Measurements from ENCODE around the gene SERTAD4.

SERTAD4 gene

GRCh38 chr1:210207597-210208450, 24.8 kb upstream of the SERTAD4 start:
- WGBS, 2 experiments, result 95% methylated on average over 1 of the region's 2 CpGs
- Histone ChIP-seq H3K36me3 (ENCODE audit: control insufficient read depth, insufficient read depth, low read length) (no peaks in the 10 kb centered on the region), H3K9me3 (ENCODE audit: control insufficient read depth, low read length) (no peaks in the 10 kb centered on the region), H3K27me3 (ENCODE audit: control insufficient read depth, insufficient read depth, low read length, poor library complexity, severe bottlenecking) (no peaks in the 10 kb centered on the region), H3K4me3 (ENCODE audit: insufficient read depth, low read depth, low read length) (no peak overlapping the region), H3K4me1 (ENCODE audit: control insufficient read depth, insufficient read depth, low read length) (no peaks in the 10 kb centered on the region), H3K27ac (ENCODE audit: insufficient read depth, low read depth, low read length, poor library complexity, severe bottlenecking) (no peak overlapping the region)

DNA sequence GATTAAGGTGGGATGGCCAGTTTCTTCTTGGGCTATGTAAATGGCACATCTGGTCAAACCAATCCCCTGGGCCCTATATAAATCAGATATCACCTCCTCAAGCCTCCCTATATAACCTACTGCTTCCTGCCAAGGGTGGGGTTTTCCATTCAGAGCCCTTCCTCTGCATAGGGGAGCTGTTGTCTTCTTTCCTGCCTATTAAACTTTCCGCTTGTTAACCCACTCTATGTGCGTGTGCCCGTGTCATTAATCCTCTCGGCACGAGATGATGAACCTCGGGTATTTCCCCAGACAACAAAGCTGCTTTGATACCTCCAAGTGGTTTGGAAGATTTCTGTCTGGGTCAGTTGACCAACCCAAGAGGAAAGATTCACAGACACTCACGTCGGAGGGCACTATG, 19.3 kb upstream of the SERTAD4 start:
- Histone ChIP-seq H3K27ac (ENCODE audit: insufficient read depth, low read depth, low read length, poor library complexity, severe bottlenecking) (no peak overlapping the region), H3K4me1 (ENCODE audit: control insufficient read depth, insufficient read depth, low read length) (no peaks in the 10 kb centered on the region), H3K4me3 (ENCODE audit: insufficient read depth, low read depth, low read length) (no peak overlapping the region), H3K27me3 (ENCODE audit: control insufficient read depth, insufficient read depth, low read length, poor library complexity, severe bottlenecking) (no peaks in the 10 kb centered on the region), H3K36me3 (ENCODE audit: control insufficient read depth, insufficient read depth, low read length) (no peaks in the 10 kb centered on the region), H3K9me3 (ENCODE audit: control insufficient read depth, low read length) (no peaks in the 10 kb centered on the region)
- WGBS, 2 experiments, result 91 to 92% methylated on average over 6 to 8 of the region's 8 CpGs

DNA sequence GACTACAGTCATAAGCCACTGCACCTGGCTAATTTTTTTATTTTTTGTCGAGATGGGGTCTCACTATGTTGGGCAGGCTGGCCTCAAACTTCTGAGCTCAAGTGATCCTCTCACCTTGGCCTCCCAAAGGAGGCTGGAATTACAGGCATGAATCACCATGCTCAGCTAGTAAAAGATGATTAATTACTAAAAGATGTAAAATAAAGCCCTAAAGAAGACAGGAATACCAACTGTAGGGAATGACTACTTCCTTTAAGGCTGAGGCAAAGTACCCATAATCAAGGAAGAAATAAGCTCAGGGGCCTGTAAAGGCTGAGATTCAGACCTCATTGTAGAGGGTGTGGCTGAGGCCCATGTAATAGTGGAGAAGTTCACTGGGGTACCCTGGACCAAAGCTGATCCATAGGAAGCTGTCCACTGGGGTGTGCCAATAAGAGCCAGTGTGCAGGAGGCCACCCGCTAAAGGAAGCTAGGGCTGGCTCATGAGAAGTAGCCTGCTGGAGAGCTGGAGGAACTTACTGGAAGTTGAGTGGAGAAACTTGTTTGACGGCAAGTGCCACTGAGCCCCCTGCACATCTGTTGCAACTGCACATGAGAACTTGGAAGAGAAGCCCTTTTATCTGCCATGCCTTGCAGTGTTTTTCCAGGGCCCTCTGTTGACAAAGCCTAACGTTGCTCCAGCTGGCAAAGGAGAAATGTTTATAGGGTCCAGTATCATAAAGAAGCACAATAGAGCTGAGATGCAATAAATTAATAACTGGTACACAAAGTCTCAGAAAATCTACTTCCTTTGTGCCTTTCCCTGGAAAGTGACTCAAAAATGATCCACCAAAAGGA, 17.8 kb upstream of the SERTAD4 start:
- WGBS, 2 experiments, result 85 to 92% methylated on average over 4 of the region's 4 CpGs
- Histone ChIP-seq H3K4me3 (ENCODE audit: insufficient read depth, low read depth, low read length) (no peak overlapping the region), H3K27ac (ENCODE audit: insufficient read depth, low read depth, low read length, poor library complexity, severe bottlenecking) (no peak overlapping the region), H3K4me1 (ENCODE audit: control insufficient read depth, insufficient read depth, low read length) (no peaks in the 10 kb centered on the region), H3K36me3 (ENCODE audit: control insufficient read depth, insufficient read depth, low read length) (no peaks in the 10 kb centered on the region), H3K27me3 (ENCODE audit: control insufficient read depth, insufficient read depth, low read length, poor library complexity, severe bottlenecking) (no peaks in the 10 kb centered on the region), H3K9me3 (ENCODE audit: control insufficient read depth, low read length) (no peaks in the 10 kb centered on the region)

DNA sequence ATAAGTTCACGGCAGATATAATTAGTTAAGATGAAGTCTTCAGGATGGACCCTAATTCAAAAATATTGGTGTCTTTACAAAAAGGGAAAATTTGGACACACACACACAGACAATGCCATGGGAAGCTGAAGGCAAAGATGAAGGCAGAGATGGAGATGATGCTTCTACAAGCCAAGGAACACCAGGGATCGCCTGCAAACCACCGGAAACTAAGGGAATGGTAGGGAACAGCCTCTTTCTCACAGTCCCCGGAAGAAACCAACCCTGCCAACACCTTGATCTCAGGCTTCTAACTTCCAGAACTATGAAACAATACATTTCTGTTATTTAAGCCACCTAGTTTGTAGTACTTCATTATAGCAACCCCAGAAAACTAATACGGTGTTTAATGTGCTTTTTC, 15.1 kb upstream of the SERTAD4 start:
- Histone ChIP-seq H3K4me3 (ENCODE audit: insufficient read depth, low read depth, low read length) (no peak overlapping the region), H3K4me1 (ENCODE audit: control insufficient read depth, insufficient read depth, low read length) (peaks cover 3% of the 10 kb centered on the region), H3K27ac (ENCODE audit: insufficient read depth, low read depth, low read length, poor library complexity, severe bottlenecking) (no peak overlapping the region), H3K36me3 (ENCODE audit: control insufficient read depth, insufficient read depth, low read length) (no peaks in the 10 kb centered on the region), H3K9me3 (ENCODE audit: control insufficient read depth, low read length) (no peaks in the 10 kb centered on the region), H3K27me3 (ENCODE audit: control insufficient read depth, insufficient read depth, low read length, poor library complexity, severe bottlenecking) (no peaks in the 10 kb centered on the region)
- 88 to 92% methylated on average over 5 of the region's 5 CpGs for WGBS, 2 experiments

GRCh38 chr1:210218047-210218446, 14.5 kb upstream of the SERTAD4 start:
- Histone ChIP-seq H3K27me3 (ENCODE audit: control insufficient read depth, insufficient read depth, low read length, poor library complexity, severe bottlenecking) (no peaks in the 10 kb centered on the region), H3K4me1 (ENCODE audit: control insufficient read depth, insufficient read depth, low read length) (peaks cover 7% of the 10 kb centered on the region), H3K9me3 (ENCODE audit: control insufficient read depth, low read length) (no peaks in the 10 kb centered on the region), H3K4me3 (ENCODE audit: insufficient read depth, low read depth, low read length) (no peak overlapping the region), H3K27ac (ENCODE audit: insufficient read depth, low read depth, low read length, poor library complexity, severe bottlenecking) (no peak overlapping the region), H3K36me3 (ENCODE audit: control insufficient read depth, insufficient read depth, low read length) (no peaks in the 10 kb centered on the region)
- 89 to 91% methylated on average over 4 of the region's 4 CpGs for WGBS, 2 experiments

- Histone ChIP-seq H3K4me3 (ENCODE audit: insufficient read depth, low read depth, low read length) (no peak overlapping the region), H3K27ac (ENCODE audit: insufficient read depth, low read depth, low read length, poor library complexity, severe bottlenecking) (no peak overlapping the region)
- 55 to 57% methylated on average over 6 of the region's 6 CpGs for WGBS, 2 experiments
These were observed 10.1 kb upstream of the SERTAD4 start for GRCh38 chr1:210222340-210223006.

DNA sequence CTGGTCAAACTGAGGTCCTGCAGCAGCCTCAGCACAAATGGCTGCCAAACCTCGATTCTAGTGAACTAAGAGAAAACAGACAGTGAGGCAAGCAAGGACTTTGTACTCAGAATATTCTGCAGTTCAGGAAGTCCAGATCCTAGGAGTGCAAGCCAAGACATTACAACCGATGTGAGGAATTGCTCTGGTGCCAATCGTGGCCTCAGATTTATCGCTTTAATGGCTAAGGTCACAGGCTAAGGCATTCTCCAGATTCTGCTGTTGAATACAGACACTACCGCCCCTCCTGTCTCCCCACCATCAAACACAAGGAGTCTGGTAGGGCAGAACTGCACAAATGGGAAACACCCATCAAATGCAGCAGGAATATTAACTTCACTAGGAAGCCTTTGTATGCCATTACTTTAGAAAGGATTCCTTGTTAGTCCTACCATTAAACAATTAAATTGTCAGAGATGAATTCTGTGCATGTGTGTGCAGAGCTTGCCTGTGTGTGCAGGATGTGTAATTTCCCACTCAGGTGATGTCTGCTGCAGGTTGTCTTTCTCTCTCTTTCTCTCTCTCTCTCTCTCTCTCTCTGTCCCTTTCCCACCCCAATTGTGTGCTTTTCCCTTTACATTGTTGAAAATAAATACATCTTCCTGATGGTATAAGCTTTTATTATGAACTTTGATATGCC, 9.2 kb upstream of the SERTAD4 start:
- H3K27ac ChIP-seq (ENCODE audit: insufficient read depth, low read depth, low read length, poor library complexity, severe bottlenecking), result no peak overlapping the region
- peaks cover 7% of the 10 kb centered on the region for H3K4me1 ChIP-seq (ENCODE audit: control insufficient read depth, insufficient read depth, low read length)
- WGBS, 2 experiments, result 89 to 91% methylated on average over 5 of the region's 5 CpGs
- no peaks in the 10 kb centered on the region for H3K36me3 ChIP-seq (ENCODE audit: control insufficient read depth, insufficient read depth, low read length)
- H3K9me3 ChIP-seq (ENCODE audit: control insufficient read depth, low read length), result no peaks in the 10 kb centered on the region
- no peaks in the 10 kb centered on the region for H3K27me3 ChIP-seq (ENCODE audit: control insufficient read depth, insufficient read depth, low read length, poor library complexity, severe bottlenecking)
- H3K4me3 ChIP-seq (ENCODE audit: insufficient read depth, low read depth, low read length), result no peak overlapping the region

More at GRCh38 chr1:210222340-210223006, 10.1 kb upstream of the SERTAD4 start:
- H3K4me1 ChIP-seq (ENCODE audit: control insufficient read depth, insufficient read depth, low read length), result peaks cover 7% of the 10 kb centered on the region
- no peaks in the 10 kb centered on the region for H3K36me3 ChIP-seq (ENCODE audit: control insufficient read depth, insufficient read depth, low read length)
- no peaks in the 10 kb centered on the region for H3K9me3 ChIP-seq (ENCODE audit: control insufficient read depth, low read length)
- no peaks in the 10 kb centered on the region for H3K27me3 ChIP-seq (ENCODE audit: control insufficient read depth, insufficient read depth, low read length, poor library complexity, severe bottlenecking)

- Histone ChIP-seq H3K9me3 (ENCODE audit: control insufficient read depth, low read length) (no peaks in the 10 kb centered on the region), H3K36me3 (ENCODE audit: control insufficient read depth, insufficient read depth, low read length) (no peaks in the 10 kb centered on the region), H3K4me1 (ENCODE audit: control insufficient read depth, insufficient read depth, low read length) (no peaks in the 10 kb centered on the region), H3K4me3 (ENCODE audit: insufficient read depth, low read depth, low read length) (no peak overlapping the region), H3K27ac (ENCODE audit: insufficient read depth, low read depth, low read length, poor library complexity, severe bottlenecking) (no peak overlapping the region), H3K27me3 (ENCODE audit: control insufficient read depth, insufficient read depth, low read length, poor library complexity, severe bottlenecking) (peaks cover 29% of the 10 kb centered on the region)
- WGBS, 2 experiments, result 95 to 98% methylated on average over 1 of the region's 1 CpG
These were observed 4.4 kb upstream of the SERTAD4 start for GRCh38 chr1:210228158-210228557.

DNA sequence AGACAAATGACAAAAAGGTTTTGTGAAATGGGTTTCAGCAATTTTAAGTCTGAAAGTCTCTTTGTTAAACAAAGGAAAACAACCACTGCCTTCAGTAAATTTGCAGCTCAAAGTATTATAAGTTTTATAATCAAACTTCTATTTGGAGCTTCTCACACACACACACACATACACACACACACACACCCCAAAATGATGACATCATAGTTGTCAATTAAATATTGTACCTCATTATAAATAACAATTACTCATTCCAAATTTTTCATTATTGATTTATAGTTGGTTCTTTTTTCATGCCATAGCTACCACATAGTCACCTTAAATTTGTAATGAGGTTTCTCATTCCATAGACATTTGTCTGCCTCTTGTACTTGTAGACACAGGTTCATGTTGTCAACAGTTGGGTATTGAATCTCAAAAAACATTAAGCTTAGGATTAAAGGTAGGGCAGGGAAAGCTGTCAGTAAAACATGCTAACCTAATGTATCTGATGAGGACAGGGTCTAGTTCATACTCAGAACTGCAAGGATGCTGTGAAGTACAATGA, 2.4 kb upstream of the SERTAD4 start:
- H3K36me3 ChIP-seq (ENCODE audit: control insufficient read depth, insufficient read depth, low read length), result no peaks in the 10 kb centered on the region
- H3K4me1 ChIP-seq (ENCODE audit: control insufficient read depth, insufficient read depth, low read length), result peaks cover 6% of the 10 kb centered on the region
- H3K27ac ChIP-seq (ENCODE audit: insufficient read depth, low read depth, low read length, poor library complexity, severe bottlenecking), result no peak overlapping the region
- H3K4me3 ChIP-seq (ENCODE audit: insufficient read depth, low read depth, low read length), result no peak overlapping the region
- H3K9me3 ChIP-seq (ENCODE audit: control insufficient read depth, low read length), result no peaks in the 10 kb centered on the region
- peaks cover 50% of the 10 kb centered on the region for H3K27me3 ChIP-seq (ENCODE audit: control insufficient read depth, insufficient read depth, low read length, poor library complexity, severe bottlenecking)

All from ectodermal cell (in vitro differentiated cells).